Central memory CD4-positive, alpha-beta T cell (primary cell): ENCODE measurements around the gene ATP6V1G3.
"Not testable (repeated sequence)": the region's sequence is repeated elsewhere in the genome, so short reads cannot be mapped to it uniquely, and the experiment has no call there.

ENCODE experiments used
- DNase-seq: peaks from one replicate; pipeline ENCODE4 v3.0.0; 2022
- total RNA-seq, 3 experiments: gene quantifications; one replicate each; lab custom pipeline; 2026; lab: John Stamatoyannopoulos, UW

ATP6V1G3 gene
- total RNA-seq = 0 to 0.19 (median 0.07) reads per million in 3 experiments

- DNase-seq = no peak
These were observed at the start of gene ATP6V1G3 for GRCh38 chr1:198540580-198540979. Gene ATP6V1G3 (minus strand): TSS chr1:198540680. CDS start chr1:198540650, 30 bp downstream.

GRCh38 chr1:198588845-198589244 is 48.4 kb upstream of the ATP6V1G3 start:
- no peak for DNase-seq

DNA sequence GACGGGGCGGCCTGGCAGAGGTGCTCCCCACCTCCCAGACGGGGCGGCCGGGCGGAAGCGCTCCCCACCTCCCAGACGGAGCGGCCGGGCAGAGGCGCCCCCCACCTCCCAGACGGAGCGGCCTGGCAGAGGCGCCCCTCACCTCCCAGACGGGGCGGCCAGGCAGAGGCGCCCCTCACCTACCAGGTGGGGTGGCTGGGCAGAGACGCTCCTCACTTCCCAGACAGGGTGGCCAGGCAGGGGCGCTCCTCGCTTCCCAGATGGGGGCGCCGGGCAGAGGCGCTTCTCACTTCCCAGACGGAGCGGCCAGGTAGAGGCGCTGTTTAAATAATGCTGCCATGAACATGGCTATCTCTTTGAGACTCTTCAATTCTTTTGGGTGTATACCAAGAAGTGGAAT is 43.7 kb upstream of the ATP6V1G3 start:
- DNase-seq = no peak

DNA sequence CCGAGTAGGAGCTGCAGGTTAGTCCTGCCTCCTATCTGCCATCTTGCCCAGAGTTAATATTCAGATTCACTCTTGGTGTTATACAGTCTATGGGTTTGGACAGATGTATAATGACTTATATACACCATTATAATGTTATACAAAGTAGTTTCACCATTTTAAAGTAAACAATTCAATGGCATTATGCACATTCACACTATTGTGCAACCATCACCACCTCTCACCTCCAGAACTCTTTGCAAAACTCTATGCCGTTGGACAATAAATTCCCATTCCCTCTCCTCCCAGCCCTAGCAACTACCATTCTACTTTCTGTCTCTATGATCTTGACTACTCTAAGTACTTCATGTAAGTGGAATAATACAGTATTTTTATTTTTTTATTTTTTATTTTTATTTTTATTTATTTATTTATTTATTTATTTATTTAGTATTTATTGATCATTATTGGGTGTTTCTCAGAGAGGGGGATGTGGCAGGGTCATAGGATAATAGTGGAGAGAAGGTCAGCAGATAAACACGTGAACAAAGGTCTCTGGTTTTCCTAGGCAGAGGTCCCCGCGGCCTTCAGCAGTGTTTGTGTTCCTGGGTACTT is 42.8 kb upstream of the ATP6V1G3 start:
- not testable (repeated sequence) for DNase-seq

DNA sequence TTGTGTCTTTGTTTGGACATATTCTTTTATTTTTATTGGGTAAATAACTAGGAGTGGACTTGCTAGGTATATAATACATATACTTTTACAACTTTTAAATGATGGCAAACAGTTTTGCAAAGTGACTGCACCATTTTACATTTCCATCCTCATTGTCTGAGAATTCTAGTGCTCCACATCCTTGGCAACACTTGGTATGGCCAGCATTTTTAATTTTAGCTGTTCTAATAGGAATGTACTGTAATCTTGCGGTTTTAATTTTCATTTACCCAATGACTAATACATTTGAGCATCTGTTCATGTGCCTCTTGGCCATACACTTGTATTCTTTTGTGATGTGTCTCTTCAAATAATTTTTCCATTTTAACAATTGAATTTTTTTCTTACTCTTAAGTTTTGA is 37.0 kb upstream of the ATP6V1G3 start:
- no peak for DNase-seq

DNA sequence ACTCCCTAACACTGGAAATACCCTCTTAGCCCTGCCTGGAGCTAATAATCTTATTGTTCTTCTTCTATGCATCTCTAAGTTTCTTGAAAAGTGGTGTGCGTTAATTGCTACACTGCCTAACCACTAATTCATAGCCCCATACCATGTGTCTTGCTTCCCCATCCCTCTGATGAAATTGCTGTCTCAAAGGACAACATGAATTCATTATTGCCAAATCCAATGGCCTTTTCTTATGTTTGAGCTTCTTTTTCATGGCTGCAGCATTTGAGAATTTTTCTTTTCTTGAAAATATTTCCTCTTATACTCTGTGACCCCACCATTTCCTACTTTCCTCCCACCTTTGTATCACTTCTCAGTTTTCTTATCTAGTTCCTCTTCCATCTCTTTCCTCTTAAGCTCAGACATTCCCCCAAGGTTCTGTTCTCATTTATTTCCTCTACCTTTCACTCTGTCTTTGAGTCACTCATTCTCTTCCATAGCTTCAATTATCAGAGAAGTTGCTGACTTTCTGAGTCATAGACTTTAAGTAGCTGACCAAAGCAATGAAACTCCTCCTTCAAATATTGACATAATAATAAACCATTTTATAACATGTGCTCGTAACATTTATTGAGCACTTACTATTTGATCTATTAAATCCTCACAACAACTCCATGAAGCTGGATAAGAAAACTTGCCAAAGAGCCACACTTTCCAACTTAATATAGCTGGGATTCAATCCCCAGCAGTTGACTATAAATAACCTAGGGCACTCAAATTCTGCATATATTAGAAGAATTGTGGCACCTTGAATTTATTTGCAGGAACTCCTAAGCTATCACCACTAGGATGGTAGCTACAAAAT is 35.5 kb upstream of the ATP6V1G3 start:
- DNase-seq = no peak

DNA sequence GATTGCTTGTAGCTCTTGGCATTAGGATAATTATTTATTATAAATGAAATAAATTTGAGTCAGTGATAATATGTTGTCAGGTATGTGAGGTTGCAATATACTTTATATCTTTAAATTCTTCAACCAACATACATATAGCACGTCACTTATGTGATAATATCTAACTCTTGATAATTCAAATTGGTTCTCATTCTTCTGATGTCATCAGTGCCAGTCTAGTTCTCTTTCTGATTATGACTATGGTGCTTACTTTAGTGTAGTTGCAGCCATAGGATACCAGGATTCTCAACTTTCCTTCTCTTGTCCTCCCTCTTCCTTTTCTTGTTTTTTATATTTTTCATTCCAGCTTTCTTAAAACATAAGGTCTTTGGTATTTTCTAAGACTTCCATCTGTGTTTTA is 34.8 kb upstream of the ATP6V1G3 start:
- no peak for DNase-seq

- no peak for DNase-seq
These were observed 33.8 kb upstream of the ATP6V1G3 start for GRCh38 chr1:198574325-198574724.

DNA sequence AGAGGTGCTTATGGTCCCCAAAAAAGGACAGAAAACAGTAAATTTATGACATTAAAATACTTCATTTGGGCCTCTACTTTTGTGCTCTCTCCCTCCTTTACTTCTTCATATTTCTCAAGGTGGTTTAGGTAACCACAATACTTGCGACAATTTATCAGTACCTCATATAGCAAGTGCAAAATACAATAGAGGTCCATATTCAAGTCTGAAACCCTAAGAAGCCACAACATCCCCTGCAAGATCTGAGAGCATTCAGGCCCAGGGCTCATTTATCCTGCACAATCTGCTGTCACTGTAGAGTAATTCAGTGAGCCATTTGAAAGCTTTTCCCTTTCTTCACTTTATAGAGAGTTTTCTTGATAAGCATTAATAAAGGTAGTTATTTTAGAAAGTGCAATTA is 24.2 kb upstream of the ATP6V1G3 start:
- DNase-seq = peak; percentile 37

GRCh38 chr1:198564157-198564556 is 23.7 kb upstream of the ATP6V1G3 start:
- DNase-seq = no peak

DNA sequence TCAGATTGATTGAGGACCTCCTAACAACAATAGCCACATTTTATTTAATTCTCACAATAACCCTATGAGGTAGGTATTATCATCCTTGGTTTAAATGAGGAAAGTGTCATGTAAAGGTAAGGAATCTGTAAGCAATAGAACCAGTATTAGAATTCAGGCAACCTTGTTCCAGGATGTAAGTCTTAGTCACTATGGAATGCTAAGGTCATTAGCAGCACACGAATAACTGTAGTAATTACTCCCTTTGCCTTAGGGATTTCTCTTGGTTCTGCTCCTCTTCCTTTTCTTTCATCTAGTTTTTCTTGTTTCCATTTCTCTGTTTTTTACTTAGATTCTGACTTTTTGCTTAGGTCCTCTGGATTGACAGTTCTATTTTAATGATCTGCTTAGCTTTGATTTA is 23.1 kb upstream of the ATP6V1G3 start:
- no peak for DNase-seq

DNA sequence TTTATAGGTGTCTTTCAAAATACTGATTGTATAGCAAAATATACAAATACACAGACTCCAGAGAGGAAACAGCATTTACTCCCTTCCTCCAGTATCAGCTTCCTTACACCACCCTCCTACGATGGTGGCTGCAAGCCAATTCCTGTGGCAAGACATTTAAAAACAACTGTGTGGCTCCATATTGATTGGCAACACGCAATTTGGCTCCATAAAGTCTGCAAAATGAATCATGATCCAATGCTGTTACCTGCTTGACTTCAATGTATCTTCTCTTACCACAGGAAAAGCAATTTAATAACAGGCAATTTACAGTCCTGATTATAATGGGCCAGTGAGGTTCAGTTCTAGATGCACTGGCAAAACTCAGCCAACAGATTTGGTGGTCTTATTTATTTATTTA is 19.7 kb upstream of the ATP6V1G3 start:
- no peak for DNase-seq

GRCh38 chr1:198559362-198559761 is 18.9 kb upstream of the ATP6V1G3 start:
- DNase-seq = no peak

- no peak for DNase-seq
These were observed 17.9 kb upstream of the ATP6V1G3 start for GRCh38 chr1:198558402-198558801.

GRCh38 chr1:198556971-198557370 is 16.5 kb upstream of the ATP6V1G3 start:
- peak; percentile 82 for DNase-seq

DNA sequence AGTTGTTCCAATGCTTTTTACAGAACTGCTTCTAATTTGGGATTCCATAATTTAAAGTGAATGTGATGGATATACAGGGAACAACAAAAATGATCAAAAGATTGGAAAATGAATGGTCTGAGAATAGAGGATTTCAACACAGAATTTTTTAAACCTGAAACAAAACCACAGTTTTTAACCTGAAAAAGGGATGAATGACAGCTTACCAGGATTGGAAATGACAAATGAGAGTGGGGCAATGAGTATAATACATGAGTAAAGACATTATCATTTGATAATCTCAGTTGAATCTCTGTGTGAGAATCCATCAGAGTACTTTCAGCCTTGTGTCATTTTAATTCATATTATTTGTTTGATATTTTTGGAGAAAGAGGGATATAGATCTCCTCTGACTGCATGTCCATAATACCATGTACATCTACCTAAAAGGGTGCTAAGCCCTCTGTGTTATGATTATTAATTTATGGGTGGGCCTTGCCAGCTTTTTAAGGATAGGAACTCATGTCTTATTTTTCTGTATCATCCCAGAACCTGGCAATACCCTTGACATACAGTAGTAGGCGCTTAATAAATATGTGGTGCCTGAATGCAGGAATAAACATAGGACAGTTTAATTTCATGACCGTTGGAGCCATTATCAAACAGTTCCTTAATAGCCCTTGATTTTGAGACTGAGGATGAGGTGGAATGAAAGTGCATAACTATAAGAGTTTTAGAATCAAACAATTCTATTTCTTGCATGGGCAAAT is 12.4 kb upstream of the ATP6V1G3 start:
- no peak for DNase-seq

GRCh38 chr1:198550941-198551524 is 10.6 kb upstream of the ATP6V1G3 start:
- no peak for DNase-seq

- DNase-seq = no peak
These were observed 9.4 kb upstream of the ATP6V1G3 start for GRCh38 chr1:198549866-198550265.

DNA sequence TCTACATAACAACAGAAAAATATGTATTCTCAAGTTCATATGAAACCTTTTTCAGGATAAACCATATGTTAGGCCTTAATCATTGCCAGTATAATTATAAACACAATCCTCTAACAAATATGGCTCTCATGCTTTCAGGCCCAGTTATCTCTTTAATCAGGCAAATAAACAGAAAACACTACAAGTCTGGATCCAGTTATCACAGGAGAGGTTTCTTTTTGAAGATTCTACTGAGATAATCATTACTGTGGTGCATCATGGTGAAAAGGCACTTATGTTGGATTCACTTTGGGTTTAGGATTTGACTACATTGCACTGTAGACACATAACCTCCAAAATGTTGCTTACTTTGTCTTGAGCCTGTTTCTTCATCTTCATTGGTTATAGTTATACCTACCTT is 8.4 kb upstream of the ATP6V1G3 start:
- no peak for DNase-seq

GRCh38 chr1:198545156-198545555 is 4.7 kb upstream of the ATP6V1G3 start:
- DNase-seq = no peak

- DNase-seq = no peak
These were observed 3.8 kb upstream of the ATP6V1G3 start for GRCh38 chr1:198544265-198544664.

GRCh38 chr1:198543670-198544260 is 3.3 kb upstream of the ATP6V1G3 start:
- no peak for DNase-seq

DNA sequence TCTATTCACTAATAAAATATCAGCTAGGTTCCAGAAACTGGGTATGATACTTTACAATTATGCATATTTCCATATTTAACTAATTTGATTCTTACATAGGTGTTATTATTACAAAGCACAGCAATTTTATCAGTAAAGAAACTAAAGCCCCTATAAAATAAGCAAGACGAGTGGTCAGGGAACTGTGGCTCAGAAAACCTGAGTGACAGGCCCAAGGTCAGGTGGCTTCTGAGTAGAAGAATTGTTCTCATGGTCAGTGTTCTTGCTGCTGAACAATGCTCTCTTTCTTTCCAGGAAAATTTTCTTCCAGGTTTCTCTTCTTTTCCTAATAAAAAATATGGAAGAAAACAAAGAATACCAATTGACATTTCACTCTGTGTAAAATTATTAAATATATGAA is 2.2 kb upstream of the ATP6V1G3 start:
- no peak for DNase-seq
